Nephron (organoid): ENCODE data around the gene RAB27A.

Experiments
- H3K27ac Mint-ChIP-seq, 3 experiments: 2 replicates each; pipeline ENCODE4 v1.8.0; 2020; ENCODE audit warnings: mixed read lengths in 3 of 3, mild to moderate bottlenecking in 2 of 3, moderate library complexity in 1 of 3
- H3K27me3 Mint-ChIP-seq: 2 replicates; pipeline ENCODE4 v1.8.0; 2021; ENCODE audit warnings: low read depth, mild to moderate bottlenecking, moderate library complexity, mixed read lengths
- H3K36me3 Mint-ChIP-seq: 2 replicates; pipeline ENCODE4 v1.8.0; 2020; ENCODE audit warnings: low read depth, mixed read lengths
- H3K4me1 Mint-ChIP-seq: 2 replicates; pipeline ENCODE4 v1.8.0; 2020; ENCODE audit warnings: mixed read lengths
- H3K4me3 Mint-ChIP-seq, 3 experiments: 2 replicates each; pipeline ENCODE4 v1.8.0; 2020; ENCODE audit warnings: mild to moderate bottlenecking in 3 of 3, mixed read lengths in 3 of 3, moderate library complexity in 2 of 3
- H3K9me3 Mint-ChIP-seq: 2 replicates; pipeline ENCODE4 v1.8.0; 2020; ENCODE audit warnings: mixed read lengths
- CTCF ChIP-seq, 3 experiments: fragments of 200-600 bp; sonication (generic); IDR thresholded peaks; one replicate each; pipeline ENCODE4 v1.5.0; 2021; ENCODE audit warnings: antibody characterized with exemption in 3 of 3; ENCODE audit not compliant: unreplicated experiment in 3 of 3

The RAB27A gene

GRCh38 chr15:55237219-55238130 lies 52.1 kb downstream of the RAB27A start:
- Mint-ChIP-seq H3K27me3 (no peaks in the 10 kb centered on the region), H3K4me3 (no peak overlapping the region), H3K9me3 (no peaks in the 10 kb centered on the region), H3K4me1 (no peaks in the 10 kb centered on the region), H3K36me3 (no peaks in the 10 kb centered on the region), H3K27ac (no peak overlapping the region)
- no peak for TF ChIP-seq CTCF (IDR thresholded peaks at IDR 0.05; ENCODE audit: unreplicated experiment in 3 of 3)

GRCh38 chr15:55235546-55236036 lies 54.0 kb downstream of the RAB27A start:
- H3K36me3 Mint-ChIP-seq = no peaks in the 10 kb centered on the region
- no peak for TF ChIP-seq CTCF (IDR thresholded peaks at IDR 0.05; ENCODE audit: unreplicated experiment in 3 of 3)
- no peaks in the 10 kb centered on the region for H3K4me1 Mint-ChIP-seq
- no peak overlapping the region for H3K4me3 Mint-ChIP-seq
- H3K27ac Mint-ChIP-seq = no peak overlapping the region
- H3K9me3 Mint-ChIP-seq = no peaks in the 10 kb centered on the region
- no peaks in the 10 kb centered on the region for H3K27me3 Mint-ChIP-seq

GRCh38 chr15:55234800-55235104 lies 54.9 kb downstream of the RAB27A start:
- Mint-ChIP-seq H3K9me3 (no peaks in the 10 kb centered on the region), H3K4me1 (no peaks in the 10 kb centered on the region), H3K36me3 (no peaks in the 10 kb centered on the region)

GRCh38 chr15:55234104-55234799 lies 55.4 kb downstream of the RAB27A start:
- no peaks in the 10 kb centered on the region for H3K27me3 Mint-ChIP-seq
- no peaks in the 10 kb centered on the region for H3K9me3 Mint-ChIP-seq
- H3K4me3 Mint-ChIP-seq = no peak overlapping the region
- H3K4me1 Mint-ChIP-seq = no peaks in the 10 kb centered on the region
- no peak overlapping the region for H3K27ac Mint-ChIP-seq
- H3K36me3 Mint-ChIP-seq = no peaks in the 10 kb centered on the region
- no peak for TF ChIP-seq CTCF (IDR thresholded peaks at IDR 0.05; ENCODE audit: unreplicated experiment in 3 of 3)

More at GRCh38 chr15:55234800-55235104, 54.9 kb downstream of the RAB27A start:
- no peaks in the 10 kb centered on the region for H3K27me3 Mint-ChIP-seq
- H3K27ac Mint-ChIP-seq = no peak overlapping the region
- H3K4me3 Mint-ChIP-seq = no peak overlapping the region
- no peak for TF ChIP-seq CTCF (IDR thresholded peaks at IDR 0.05; ENCODE audit: unreplicated experiment in 3 of 3)

GRCh38 chr15:55231455-55231854 lies 58.2 kb downstream of the RAB27A start:
- H3K4me3 Mint-ChIP-seq = no peak overlapping the region
- no peaks in the 10 kb centered on the region for H3K27me3 Mint-ChIP-seq
- H3K36me3 Mint-ChIP-seq = no peaks in the 10 kb centered on the region
- no peaks in the 10 kb centered on the region for H3K9me3 Mint-ChIP-seq
- H3K27ac Mint-ChIP-seq = no peak overlapping the region
- no peak for TF ChIP-seq CTCF (IDR thresholded peaks at IDR 0.05; ENCODE audit: unreplicated experiment in 3 of 3)
- no peaks in the 10 kb centered on the region for H3K4me1 Mint-ChIP-seq
